ENCODE measurements around the gene SLC39A7.
A peak's percentile ranks its signal among the peaks of the same experiment; 100 is the strongest.

The SLC39A7 gene

GRCh38 chr6:33192671-33193602 lies 7.7 kb upstream of the SLC39A7 start:
- H3K36me3 ChIP-seq (ENCODE audit: control insufficient read depth, insufficient read depth, low read length): no peaks in the 10 kb centered on the region
- H3K27ac ChIP-seq: no peak overlapping the region
- H3K79me2 ChIP-seq: no peaks in the 10 kb centered on the region
- peak overlapping the region; percentile 39 for H3K4me2 ChIP-seq (ENCODE audit: low read length)
- H3K4me1 ChIP-seq: peaks cover 29% of the 10 kb centered on the region
- H3K9me3 ChIP-seq (ENCODE audit: control insufficient read depth, low read length): no peaks in the 10 kb centered on the region
- peak overlapping the region; percentile 79 for H2AFZ ChIP-seq
- no peak for TF ChIP-seq CTCF (IDR thresholded peaks at IDR 0.05)
- H3K4me3 ChIP-seq (ENCODE audit: low read depth, low read length): no peak overlapping the region
- no peaks in the 10 kb centered on the region for H3K27me3 ChIP-seq (ENCODE audit: control insufficient read depth, insufficient read depth, low read length)
- H3K9ac ChIP-seq: no peak overlapping the region

- no peaks in the 10 kb centered on the region for H3K79me2 ChIP-seq
- H3K36me3 ChIP-seq (ENCODE audit: control insufficient read depth, insufficient read depth, low read length): no peaks in the 10 kb centered on the region
- H3K4me1 ChIP-seq: peaks cover 31% of the 10 kb centered on the region
- no peak overlapping the region for H3K4me2 ChIP-seq (ENCODE audit: low read length)
- H2AFZ ChIP-seq: no peak overlapping the region
- no peaks in the 10 kb centered on the region for H3K27me3 ChIP-seq (ENCODE audit: control insufficient read depth, insufficient read depth, low read length)
- no peak overlapping the region for H3K4me3 ChIP-seq (ENCODE audit: low read depth, low read length)
- no peak for TF ChIP-seq CTCF (IDR thresholded peaks at IDR 0.05)
- H3K27ac ChIP-seq: no peak overlapping the region
- H3K9me3 ChIP-seq (ENCODE audit: control insufficient read depth, low read length): no peaks in the 10 kb centered on the region
- no peak overlapping the region for H3K9ac ChIP-seq
Measured at GRCh38 chr6:33193619-33194018, 7.0 kb upstream of the SLC39A7 start.

GRCh38 chr6:33194431-33194979 lies 6.2 kb upstream of the SLC39A7 start:
- Histone ChIP-seq H3K4me2 (ENCODE audit: low read length) (no peak overlapping the region), H3K27me3 (ENCODE audit: control insufficient read depth, insufficient read depth, low read length) (no peaks in the 10 kb centered on the region), H3K36me3 (ENCODE audit: control insufficient read depth, insufficient read depth, low read length) (no peaks in the 10 kb centered on the region), H3K4me3 (ENCODE audit: low read depth, low read length) (no peak overlapping the region), H3K9me3 (ENCODE audit: control insufficient read depth, low read length) (no peaks in the 10 kb centered on the region), H3K79me2 (peaks cover 1% of the 10 kb centered on the region), H2AFZ (no peak overlapping the region), H3K27ac (no peak overlapping the region), H3K4me1 (peaks cover 31% of the 10 kb centered on the region), H3K9ac (no peak overlapping the region)
- no peak for TF ChIP-seq CTCF (IDR thresholded peaks at IDR 0.05)

- H3K4me1 ChIP-seq: peaks cover 31% of the 10 kb centered on the region
- no peaks in the 10 kb centered on the region for H3K9me3 ChIP-seq (ENCODE audit: control insufficient read depth, low read length)
- no peak overlapping the region for H2AFZ ChIP-seq
- H3K27ac ChIP-seq: no peak overlapping the region
- peaks cover 8% of the 10 kb centered on the region for H3K79me2 ChIP-seq
- H3K9ac ChIP-seq: no peak overlapping the region
- no peak overlapping the region for H3K4me2 ChIP-seq (ENCODE audit: low read length)
- no peaks in the 10 kb centered on the region for H3K36me3 ChIP-seq (ENCODE audit: control insufficient read depth, insufficient read depth, low read length)
- no peak overlapping the region for H3K4me3 ChIP-seq (ENCODE audit: low read depth, low read length)
- H3K27me3 ChIP-seq (ENCODE audit: control insufficient read depth, insufficient read depth, low read length): no peaks in the 10 kb centered on the region
- no peak for TF ChIP-seq CTCF (IDR thresholded peaks at IDR 0.05)
Measured at GRCh38 chr6:33195304-33196165, 5.1 kb upstream of the SLC39A7 start.

All from parathyroid adenoma (tissue), 2 donors.